Stomach smooth muscle (tissue), 2 donors: ENCODE data around the gene PPM1H.

Experiments used
- H3K27ac ChIP-seq: one replicate; pipeline ENCODE4 v1.7.0; 2013; ENCODE audit warnings: mild to moderate bottlenecking, low read length, inconsistent platforms
- H3K27me3 ChIP-seq, 2 donors: one replicate each; pipeline ENCODE4 v1.7.0; 2013; ENCODE audit warnings: low read length in 2 of 2; ENCODE audit not compliant: insufficient read depth in 2 of 2, control insufficient read depth in 1 of 2
- H3K36me3 ChIP-seq, 2 donors: one replicate each; pipeline ENCODE4 v1.7.0; 2013; ENCODE audit warnings: low read length in 2 of 2; ENCODE audit not compliant: control insufficient read depth in 2 of 2, insufficient read depth in 2 of 2
- H3K4me1 ChIP-seq: one replicate; pipeline ENCODE4 v1.7.0; 2013; ENCODE audit warnings: low read length; ENCODE audit not compliant: control insufficient read depth, insufficient read depth
- H3K4me3 ChIP-seq, 2 donors: one replicate each; pipeline ENCODE4 v1.7.0; 2013; ENCODE audit warnings: low read length in 2 of 2
- H3K9ac ChIP-seq, 2 donors: one replicate each; pipeline ENCODE4 v1.7.0; 2013; ENCODE audit warnings: low read length in 2 of 2, mild to moderate bottlenecking in 1 of 2
- H3K9me3 ChIP-seq, 2 donors: one replicate each; pipeline ENCODE4 v1.7.0; 2013; ENCODE audit warnings: low read length in 2 of 2; ENCODE audit not compliant: control insufficient read depth in 2 of 2
- donor health status: healthy.
- donor health status: Pancreatic carcinoma.

The PPM1H gene

GRCh38 chr12:62909340-62909739, 25.6 kb downstream of the PPM1H start:
- no peak overlapping the region for H3K4me3 ChIP-seq
- no peaks in the 10 kb centered on the region for H3K9me3 ChIP-seq
- H3K27me3 ChIP-seq = no peaks in the 10 kb centered on the region
- no peak overlapping the region for H3K9ac ChIP-seq
- no peak overlapping the region for H3K27ac ChIP-seq
- no peaks in the 10 kb centered on the region for H3K4me1 ChIP-seq
- no peaks in the 10 kb centered on the region for H3K36me3 ChIP-seq

- H3K27ac ChIP-seq = no peak overlapping the region
- H3K36me3 ChIP-seq = no peaks in the 10 kb centered on the region
- no peaks in the 10 kb centered on the region for H3K4me1 ChIP-seq
- H3K27me3 ChIP-seq = no peaks in the 10 kb centered on the region
- H3K4me3 ChIP-seq = no peak overlapping the region
- H3K9me3 ChIP-seq = no peaks in the 10 kb centered on the region
- no peak overlapping the region for H3K9ac ChIP-seq
Observed at GRCh38 chr12:62908674-62909073, 26.3 kb downstream of the PPM1H start.

DNA sequence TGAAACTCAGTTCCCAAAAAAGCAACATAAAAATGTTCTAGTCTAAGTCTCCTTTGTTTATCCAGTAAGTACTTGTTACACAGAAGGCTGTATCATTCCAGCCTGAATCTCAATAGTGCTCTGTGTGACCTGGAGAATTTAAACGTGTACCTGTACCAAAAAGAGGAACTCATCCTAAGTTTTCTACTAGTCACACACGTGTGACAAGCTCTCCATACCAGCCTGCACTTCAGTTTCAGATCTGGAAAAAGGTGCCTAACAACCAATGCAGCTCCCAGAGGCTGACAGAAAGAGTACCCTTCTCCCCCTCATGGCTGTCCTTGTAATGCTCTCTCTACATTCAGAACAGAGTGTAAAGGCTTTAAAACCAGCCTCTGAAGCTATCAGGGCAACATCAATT, 27.4 kb downstream of the PPM1H start:
- Histone ChIP-seq H3K9me3 (no peaks in the 10 kb centered on the region), H3K27me3 (no peaks in the 10 kb centered on the region), H3K4me3 (no peak overlapping the region), H3K27ac (no peak overlapping the region), H3K4me1 (no peaks in the 10 kb centered on the region), H3K36me3 (no peaks in the 10 kb centered on the region), H3K9ac (no peak overlapping the region)

GRCh38 chr12:62907078-62907477, 27.9 kb downstream of the PPM1H start:
- H3K27me3 ChIP-seq = no peaks in the 10 kb centered on the region
- no peak overlapping the region for H3K9ac ChIP-seq
- no peak overlapping the region for H3K4me3 ChIP-seq
- no peak overlapping the region for H3K27ac ChIP-seq
- H3K4me1 ChIP-seq = no peaks in the 10 kb centered on the region
- no peaks in the 10 kb centered on the region for H3K9me3 ChIP-seq
- H3K36me3 ChIP-seq = no peaks in the 10 kb centered on the region

DNA sequence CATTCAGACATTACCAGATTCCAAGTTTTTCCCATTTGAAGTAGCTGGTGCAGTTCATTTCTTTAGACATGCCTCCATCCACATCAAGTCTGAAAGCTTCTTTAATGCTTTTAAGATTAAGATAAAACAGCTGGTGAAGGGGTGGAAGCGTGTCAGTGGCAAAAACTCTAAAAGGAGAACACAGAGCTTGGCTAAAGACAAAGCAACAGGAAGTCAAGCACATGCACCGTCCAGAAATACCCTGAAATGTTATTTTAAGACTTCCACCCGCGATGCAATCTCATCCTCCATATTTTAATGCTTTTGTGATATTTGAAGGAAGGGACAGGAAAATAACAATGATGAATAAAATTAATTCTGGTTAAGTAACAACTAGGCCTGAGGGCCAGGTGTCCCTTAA, 31.8 kb downstream of the PPM1H start:
- no peaks in the 10 kb centered on the region for H3K4me1 ChIP-seq
- no peak overlapping the region for H3K9ac ChIP-seq
- H3K36me3 ChIP-seq = no peaks in the 10 kb centered on the region
- no peak overlapping the region for H3K27ac ChIP-seq
- H3K9me3 ChIP-seq = no peaks in the 10 kb centered on the region
- no peak overlapping the region for H3K4me3 ChIP-seq
- H3K27me3 ChIP-seq = no peaks in the 10 kb centered on the region

DNA sequence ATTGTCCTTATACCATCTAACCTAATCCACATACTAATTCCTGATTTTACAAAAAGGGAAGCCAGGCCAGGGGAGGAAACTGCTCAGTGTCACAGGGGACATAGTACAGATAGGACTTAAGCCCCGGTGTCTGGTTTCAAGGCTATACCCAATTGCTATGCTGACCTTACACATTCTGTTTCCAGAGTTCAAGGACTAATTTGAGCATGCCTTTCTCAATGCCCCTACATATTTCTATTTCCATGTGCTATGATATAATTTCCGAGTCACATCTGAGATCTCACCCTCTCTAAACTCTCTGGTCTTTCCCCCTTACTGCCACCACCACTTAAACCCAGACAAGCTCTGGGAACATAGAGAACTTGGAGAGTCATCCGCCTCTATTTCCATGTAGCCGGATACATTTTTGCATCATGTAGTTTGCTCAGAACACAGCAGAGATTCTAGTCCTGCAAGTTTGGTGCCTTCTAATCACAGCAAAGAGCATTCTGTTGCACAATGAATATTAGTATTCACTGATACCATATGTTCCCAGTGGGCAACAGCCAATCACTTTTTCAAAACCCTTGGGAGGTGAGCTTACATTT, 34.2 kb downstream of the PPM1H start:
- H3K9ac ChIP-seq = no peak overlapping the region
- no peaks in the 10 kb centered on the region for H3K36me3 ChIP-seq
- H3K4me1 ChIP-seq = no peaks in the 10 kb centered on the region
- H3K4me3 ChIP-seq = no peak overlapping the region
- no peaks in the 10 kb centered on the region for H3K9me3 ChIP-seq
- H3K27me3 ChIP-seq = no peaks in the 10 kb centered on the region
- H3K27ac ChIP-seq = no peak overlapping the region

DNA sequence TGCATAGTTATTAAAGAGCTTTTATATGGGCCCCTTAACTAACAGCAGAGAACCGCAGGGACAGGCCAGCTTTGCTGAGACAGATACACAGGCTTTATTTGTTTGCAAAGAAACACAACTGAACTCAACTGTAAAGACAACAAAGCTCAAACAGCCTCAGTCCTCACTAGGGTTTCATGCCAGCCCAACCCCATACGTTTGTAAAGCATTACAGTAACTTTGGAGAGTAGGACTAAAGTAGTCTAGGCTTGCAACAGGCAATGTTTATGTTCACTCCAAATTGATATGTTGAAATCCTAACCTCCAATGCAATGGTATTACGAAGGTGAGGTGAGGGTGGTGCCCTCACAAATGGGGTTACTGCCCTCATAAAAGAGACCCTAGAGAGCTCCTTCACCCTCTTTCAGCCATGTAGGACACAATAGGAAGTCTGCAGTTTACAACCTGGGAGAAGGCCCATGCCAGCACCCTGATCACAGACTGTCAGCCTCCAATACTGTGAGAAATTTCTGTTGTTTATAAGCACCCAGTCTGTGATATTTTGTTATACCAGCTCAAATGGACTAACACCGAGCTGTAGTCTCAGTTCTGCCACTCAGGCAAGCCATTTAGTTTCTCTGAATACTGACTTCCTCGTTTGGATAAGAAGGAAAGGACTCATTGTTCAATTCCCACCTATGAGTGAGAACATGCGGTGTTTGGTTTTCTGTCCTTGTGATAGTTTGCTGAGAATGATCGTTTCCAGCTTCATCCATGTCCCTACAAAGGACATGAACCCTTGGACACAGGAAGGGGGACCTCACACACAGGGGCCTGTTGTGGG, 35.2 kb downstream of the PPM1H start:
- H3K27me3 ChIP-seq = no peaks in the 10 kb centered on the region
- H3K4me1 ChIP-seq = no peaks in the 10 kb centered on the region
- H3K4me3 ChIP-seq = no peak overlapping the region
- no peaks in the 10 kb centered on the region for H3K9me3 ChIP-seq
- no peak overlapping the region for H3K9ac ChIP-seq
- H3K27ac ChIP-seq = no peak overlapping the region
- no peaks in the 10 kb centered on the region for H3K36me3 ChIP-seq

- H3K4me3 ChIP-seq = no peak overlapping the region
- H3K9ac ChIP-seq = no peak overlapping the region
- H3K9me3 ChIP-seq = no peaks in the 10 kb centered on the region
- H3K27me3 ChIP-seq = no peaks in the 10 kb centered on the region
- H3K27ac ChIP-seq = no peak overlapping the region
- H3K36me3 ChIP-seq = no peaks in the 10 kb centered on the region
- no peaks in the 10 kb centered on the region for H3K4me1 ChIP-seq
Observed at GRCh38 chr12:62898526-62898925, 36.4 kb downstream of the PPM1H start.

DNA sequence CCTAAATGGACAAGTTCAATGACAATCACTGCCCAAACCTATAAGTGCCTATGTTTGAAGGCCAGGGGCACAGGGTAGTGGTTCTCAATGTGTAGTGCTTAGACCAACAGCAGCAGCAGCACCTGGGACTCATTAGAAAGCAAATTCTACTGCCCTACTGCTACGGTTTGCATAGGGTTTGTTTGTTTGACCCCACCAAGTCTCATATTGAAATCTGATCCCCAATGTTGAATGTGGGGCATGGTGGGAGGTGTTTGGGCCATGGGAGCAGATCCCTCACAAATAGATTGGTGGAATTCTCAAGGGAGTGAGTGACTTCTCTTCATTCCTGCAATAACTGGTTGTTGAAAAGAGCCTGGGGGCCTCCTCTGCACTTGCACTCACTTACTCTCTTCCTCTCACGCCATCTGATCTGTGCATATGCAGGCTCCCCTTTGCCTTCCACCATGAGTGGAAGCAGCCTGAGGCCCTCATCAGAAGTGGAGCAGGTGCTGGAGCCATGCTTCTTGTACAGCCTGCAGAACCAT, 39.5 kb downstream of the PPM1H start:
- Histone ChIP-seq H3K27ac (no peak overlapping the region), H3K9me3 (no peaks in the 10 kb centered on the region), H3K36me3 (no peaks in the 10 kb centered on the region), H3K27me3 (no peaks in the 10 kb centered on the region), H3K4me1 (no peaks in the 10 kb centered on the region), H3K9ac (no peak overlapping the region), H3K4me3 (no peak overlapping the region)

DNA sequence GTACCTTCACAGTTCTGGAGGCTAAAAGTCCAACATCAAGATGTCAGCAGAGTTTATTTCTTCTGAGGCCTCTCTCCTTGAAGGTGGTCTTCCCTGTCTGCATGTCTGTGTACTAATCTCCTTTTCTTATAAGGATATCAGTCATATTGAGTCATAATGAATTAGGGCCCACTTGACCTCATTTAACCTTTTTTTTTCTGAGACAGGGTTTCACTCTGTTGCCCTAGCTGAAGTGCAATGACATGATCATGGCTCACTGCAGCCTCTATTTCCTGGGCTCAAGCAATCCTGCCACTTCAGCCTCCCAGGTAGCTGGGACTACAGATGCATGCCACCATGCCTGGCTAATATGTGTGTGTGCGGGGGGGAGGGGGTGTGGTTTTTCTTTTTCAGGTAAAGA, 41.7 kb downstream of the PPM1H start:
- Histone ChIP-seq H3K27me3 (no peaks in the 10 kb centered on the region), H3K36me3 (no peaks in the 10 kb centered on the region), H3K27ac (no peak overlapping the region), H3K4me1 (no peaks in the 10 kb centered on the region), H3K9ac (no peak overlapping the region), H3K9me3 (no peaks in the 10 kb centered on the region), H3K4me3 (no peak overlapping the region)
